A172 (cell line): ENCODE results near the gene TXNDC11. TPM values are rescaled to one million over a fixed set of nuclear protein-coding genes. Genes with fewer than 3 reads are reported as not detected.

Experiments used
- DNase-seq: peaks from one replicate; pipeline ENCODE4 v3.0.0-alpha.2; 2015; ENCODE audit warnings: low spot score
- total RNA-seq: library from RNA; depleted of rRNA; stranded (reverse); fragments of >200 nt; shearing (Covaris generic); gene quantifications from 2 replicates; pipeline ENCODE4 v1.2.3, GENCODE V29; 2014

Gene TXNDC11
- total RNA-seq, 1 experiment from 2014 or later: 33.8 TPM

- peak; percentile 69 for DNase-seq
These were observed 67.7 kb downstream of the TXNDC11 start for GRCh38 chr16:11674818-11675560.

- no peak for DNase-seq
These were observed 68.4 kb downstream of the TXNDC11 start for GRCh38 chr16:11674001-11674817.

GRCh38 chr16:11673091-11674000 is 69.3 kb downstream of the TXNDC11 start:
- no peak for DNase-seq

GRCh38 chr16:11672206-11673090 is 70.2 kb downstream of the TXNDC11 start:
- no peak for DNase-seq

GRCh38 chr16:11671676-11672075 is 71.0 kb downstream of the TXNDC11 start:
- DNase-seq: no peak

GRCh38 chr16:11671271-11671670 is 71.4 kb downstream of the TXNDC11 start:
- no peak for DNase-seq

- DNase-seq: no peak
These were observed 72.2 kb downstream of the TXNDC11 start for GRCh38 chr16:11670171-11671131.

- DNase-seq: no peak
These were observed 73.1 kb downstream of the TXNDC11 start for GRCh38 chr16:11669380-11670146.

- no peak for DNase-seq
These were observed 73.9 kb downstream of the TXNDC11 start for GRCh38 chr16:11668623-11669379.

- peak; percentile 51 for DNase-seq
These were observed 74.6 kb downstream of the TXNDC11 start, which contains the start of gene SNN for GRCh38 chr16:11667824-11668622. SNN (plus strand) TSS chr16:11668455; CDS start chr16:11676060, 7,605 bp downstream.

GRCh38 chr16:11667221-11667823 is 75.3 kb downstream of the TXNDC11 start:
- DNase-seq: no peak

- no peak for DNase-seq
These were observed 76.3 kb downstream of the TXNDC11 start for GRCh38 chr16:11666103-11667055.

GRCh38 chr16:11665071-11665491 is 77.6 kb downstream of the TXNDC11 start:
- no peak for DNase-seq

GRCh38 chr16:11662582-11662981 is 80.1 kb downstream of the TXNDC11 start:
- DNase-seq: no peak

GRCh38 chr16:11660565-11660964 is 82.1 kb downstream of the TXNDC11 start:
- DNase-seq: no peak
